GM12874 (cell line): Measurements from ENCODE around the gene KCP.

Source experiments
- TF ChIP-seq, protein P1 (sequence below): IDR thresholded peaks from 2 replicates; pipeline ENCODE4 v1.5.1; 2011; ENCODE audit warnings: low read depth, mild to moderate bottlenecking, control low read depth, low read length, moderate library complexity; ENCODE audit not compliant: insufficient read depth

Gene KCP

GRCh38 chr7:128921866-128922440 is 11.4 kb upstream of the KCP start:
- TF ChIP-seq, protein P1, sequence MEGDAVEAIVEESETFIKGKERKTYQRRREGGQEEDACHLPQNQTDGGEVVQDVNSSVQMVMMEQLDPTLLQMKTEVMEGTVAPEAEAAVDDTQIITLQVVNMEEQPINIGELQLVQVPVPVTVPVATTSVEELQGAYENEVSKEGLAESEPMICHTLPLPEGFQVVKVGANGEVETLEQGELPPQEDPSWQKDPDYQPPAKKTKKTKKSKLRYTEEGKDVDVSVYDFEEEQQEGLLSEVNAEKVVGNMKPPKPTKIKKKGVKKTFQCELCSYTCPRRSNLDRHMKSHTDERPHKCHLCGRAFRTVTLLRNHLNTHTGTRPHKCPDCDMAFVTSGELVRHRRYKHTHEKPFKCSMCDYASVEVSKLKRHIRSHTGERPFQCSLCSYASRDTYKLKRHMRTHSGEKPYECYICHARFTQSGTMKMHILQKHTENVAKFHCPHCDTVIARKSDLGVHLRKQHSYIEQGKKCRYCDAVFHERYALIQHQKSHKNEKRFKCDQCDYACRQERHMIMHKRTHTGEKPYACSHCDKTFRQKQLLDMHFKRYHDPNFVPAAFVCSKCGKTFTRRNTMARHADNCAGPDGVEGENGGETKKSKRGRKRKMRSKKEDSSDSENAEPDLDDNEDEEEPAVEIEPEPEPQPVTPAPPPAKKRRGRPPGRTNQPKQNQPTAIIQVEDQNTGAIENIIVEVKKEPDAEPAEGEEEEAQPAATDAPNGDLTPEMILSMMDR = no peak

- TF ChIP-seq, protein P1 = no peak
Measured at GRCh38 chr7:128920913-128921582, 10.5 kb upstream of the KCP start.

DNA sequence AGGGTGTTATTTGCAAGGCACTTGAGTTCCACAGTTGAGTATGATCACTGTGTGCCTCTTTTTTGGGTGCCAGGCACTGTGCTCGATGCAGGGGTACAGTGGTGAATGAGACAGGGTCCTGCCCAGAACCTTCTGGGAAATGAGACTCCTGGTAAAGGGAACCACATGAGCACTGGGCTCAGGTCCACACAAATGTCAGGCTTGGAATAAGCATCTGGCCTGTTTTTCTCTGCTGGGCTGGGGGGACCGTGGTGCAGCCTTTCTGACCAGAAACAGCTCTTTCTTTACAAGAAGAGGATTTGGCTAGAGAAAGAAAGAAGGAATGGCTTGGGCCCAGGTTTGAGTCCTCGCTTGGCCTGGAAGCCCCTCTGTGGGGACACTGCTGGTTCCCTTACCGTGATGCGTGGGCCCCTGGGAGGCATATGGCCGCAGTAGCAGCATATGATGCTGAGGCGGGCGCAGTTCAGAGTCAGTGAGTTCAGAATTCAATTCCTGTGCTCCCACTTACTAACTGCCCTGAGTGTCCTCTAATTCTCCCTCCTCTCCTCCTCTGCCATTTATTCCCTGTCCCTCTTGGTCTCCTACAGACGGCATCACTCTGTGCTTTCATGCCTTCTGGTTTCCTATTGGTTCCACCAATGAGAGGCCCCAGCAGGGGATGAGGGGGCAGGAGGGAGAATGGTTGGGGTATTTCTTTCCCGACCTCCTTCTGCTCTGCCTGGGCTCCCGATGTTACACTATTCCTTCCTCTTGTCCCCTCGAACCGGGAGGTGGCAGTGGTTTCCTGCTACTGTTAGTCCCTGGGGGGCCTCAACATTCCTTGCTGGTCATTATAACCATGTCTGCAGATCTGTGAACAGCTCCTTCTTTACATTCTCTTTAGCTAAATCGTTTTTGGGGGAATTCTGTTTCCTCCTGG is 9.6 kb upstream of the KCP start:
- TF ChIP-seq, protein P1 = no peak

DNA sequence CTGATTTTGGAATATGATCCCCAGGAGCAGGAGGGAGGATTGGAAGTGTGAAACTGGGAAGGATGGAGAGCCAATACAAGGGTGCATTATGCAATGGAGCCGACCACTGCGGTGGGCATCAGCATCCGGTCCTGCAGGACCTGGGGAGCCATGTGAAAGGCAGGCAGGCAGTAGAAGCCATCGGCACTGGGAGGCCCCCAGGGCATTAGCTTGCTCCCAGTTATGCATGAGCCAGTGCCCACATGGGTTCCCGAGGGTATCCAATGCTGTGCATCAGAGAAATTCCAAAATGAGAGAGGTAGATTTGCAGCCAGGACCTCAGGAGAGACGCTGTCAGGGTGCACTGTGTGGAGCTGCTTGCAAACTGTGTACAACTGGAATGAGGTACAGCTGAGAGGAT is 8.7 kb upstream of the KCP start:
- TF ChIP-seq, protein P1 = no peak

- TF ChIP-seq, protein P1 = no peak
Measured at GRCh38 chr7:128918016-128918665, 7.6 kb upstream of the KCP start.

DNA sequence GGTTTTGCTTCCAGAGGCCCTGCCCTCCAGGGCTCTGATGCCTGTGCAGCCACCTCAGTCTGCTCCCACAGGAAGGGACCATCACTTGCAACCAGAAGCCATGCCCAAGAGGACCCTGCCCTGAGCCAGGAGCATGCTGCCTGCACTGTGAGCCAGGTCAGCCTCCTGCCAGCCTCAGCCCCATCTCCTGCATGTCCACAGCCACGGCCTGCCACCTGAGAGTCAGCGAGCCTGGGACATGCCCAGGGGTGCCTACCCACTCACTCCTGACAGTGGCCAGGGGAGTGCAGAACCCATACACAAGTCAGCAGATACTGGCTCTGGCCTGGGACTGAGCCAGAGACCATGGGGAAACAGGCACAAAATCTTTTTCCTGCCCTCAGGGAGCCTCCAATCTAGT is 6.6 kb upstream of the KCP start:
- TF ChIP-seq, protein P1 = no peak

DNA sequence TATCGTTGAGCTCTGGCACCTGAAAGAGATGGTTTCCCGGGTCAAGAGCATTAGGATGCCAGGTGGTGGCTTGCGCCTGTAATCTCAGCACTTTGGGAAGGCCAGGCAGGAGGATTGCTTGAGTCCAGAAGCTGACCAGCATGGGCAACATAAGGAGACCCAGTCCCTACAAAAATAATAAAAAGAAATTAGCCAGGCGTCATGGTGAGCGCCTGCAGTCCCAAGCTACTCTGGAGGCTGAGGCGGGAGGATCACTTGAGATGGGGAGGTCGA is 6.1 kb upstream of the KCP start:
- TF ChIP-seq, protein P1 = no peak
